RWPE2 (cell line): Measurements from ENCODE around the gene ACAT2.
"Not testable (repeated sequence)": the region's sequence is repeated elsewhere in the genome, so short reads cannot be mapped to it uniquely, and the experiment has no call there.

Source experiments
- ATAC-seq: fragments of 200-7000 bp; cut with Tn5 transposase; 3 replicates; pipeline ENCODE4 v1.9.1; 2021; ENCODE audit warnings: low read depth
- DNase-seq: peaks from one replicate; pipeline ENCODE4 v3.0.0-alpha.2; 2020; ENCODE audit warnings: low spot score
- H3K27ac ChIP-seq: fragments of 450-650 bp; 2 replicates; pipeline ENCODE4 v1.5.1; 2017; ENCODE audit warnings: mild to moderate bottlenecking; ENCODE audit not compliant: poor library complexity, severe bottlenecking
- H3K27me3 ChIP-seq: fragments of 250-450 bp; sonication (Bioruptor Pico); 2 replicates; pipeline ENCODE4 v1.5.1; 2021; ENCODE audit warnings: mild to moderate bottlenecking, moderate library complexity; ENCODE audit not compliant: insufficient read depth, poor library complexity, severe bottlenecking
- H3K36me3 ChIP-seq: fragments of 250-450 bp; sonication (Bioruptor Pico); 2 replicates; pipeline ENCODE4 v1.5.1; 2020; ENCODE audit warnings: low read depth, mild to moderate bottlenecking, moderate library complexity
- H3K4me1 ChIP-seq: fragments of 250-450 bp; sonication (Bioruptor Pico); 2 replicates; pipeline ENCODE4 v1.5.1; 2021; ENCODE audit warnings: mild to moderate bottlenecking, moderate library complexity; ENCODE audit not compliant: insufficient read depth, poor library complexity, severe bottlenecking
- H3K4me3 ChIP-seq: fragments of 250-450 bp; sonication (Bioruptor Pico); 2 replicates; pipeline ENCODE4 v1.5.1; 2021; ENCODE audit warnings: mild to moderate bottlenecking, moderate library complexity; ENCODE audit not compliant: severe bottlenecking
- H3K9me3 ChIP-seq: fragments of 250-450 bp; sonication (Bioruptor Pico); 2 replicates; pipeline ENCODE4 v1.5.1; 2021; ENCODE audit warnings: mild to moderate bottlenecking, moderate library complexity; ENCODE audit not compliant: severe bottlenecking
- CTCF ChIP-seq: fragments of 450-650 bp; IDR thresholded peaks from one replicate; pipeline ENCODE4 v1.5.1; 2017; ENCODE audit warnings: mild to moderate bottlenecking, moderate library complexity; ENCODE audit not compliant: poor library complexity, severe bottlenecking

ACAT2 gene

GRCh38 chr6:159730332-159730676 is 31.5 kb upstream of the ACAT2 start:
- no peak for TF ChIP-seq CTCF
- peaks cover 55% of the 10 kb centered on the region for H3K36me3 ChIP-seq
- DNase-seq = no peak
- H3K9me3 ChIP-seq = no peaks in the 10 kb centered on the region
- ATAC-seq = no peak
- no peaks in the 10 kb centered on the region for H3K27me3 ChIP-seq
- H3K4me3 ChIP-seq = no peak overlapping the region
- no peak overlapping the region for H3K27ac ChIP-seq
- peaks cover 19% of the 10 kb centered on the region for H3K4me1 ChIP-seq

- not testable (repeated sequence) for H3K27ac ChIP-seq, DNase-seq, H3K27me3 ChIP-seq, ATAC-seq, H3K9me3 ChIP-seq, H3K4me3 ChIP-seq
- Histone ChIP-seq H3K36me3 (peaks cover 71% of the 10 kb centered on the region), H3K4me1 (peaks cover 14% of the 10 kb centered on the region)
Measured at GRCh38 chr6:159732550-159732949, 29.3 kb upstream of the ACAT2 start.

GRCh38 chr6:159733395-159733794 is 28.4 kb upstream of the ACAT2 start:
- H3K36me3 ChIP-seq = peaks cover 74% of the 10 kb centered on the region
- not testable (repeated sequence) for H3K9me3 ChIP-seq, DNase-seq, ATAC-seq, H3K4me3 ChIP-seq, H3K27me3 ChIP-seq, H3K27ac ChIP-seq
- H3K4me1 ChIP-seq = peaks cover 14% of the 10 kb centered on the region

GRCh38 chr6:159736908-159737307 is 24.9 kb upstream of the ACAT2 start:
- no peak for DNase-seq
- H3K27ac ChIP-seq = no peak overlapping the region
- H3K36me3 ChIP-seq = peaks cover 79% of the 10 kb centered on the region
- no peaks in the 10 kb centered on the region for H3K9me3 ChIP-seq
- H3K4me3 ChIP-seq = no peak overlapping the region
- no peak for TF ChIP-seq CTCF
- peaks cover 4% of the 10 kb centered on the region for H3K4me1 ChIP-seq
- H3K27me3 ChIP-seq = no peaks in the 10 kb centered on the region
- no peak for ATAC-seq

- H3K36me3 ChIP-seq = peaks cover 97% of the 10 kb centered on the region
- H3K4me1 ChIP-seq = peaks cover 4% of the 10 kb centered on the region
- H3K4me3 ChIP-seq = no peak overlapping the region
- H3K27ac ChIP-seq = no peak overlapping the region
- DNase-seq = no peak
- no peak for TF ChIP-seq CTCF
- H3K27me3 ChIP-seq = no peaks in the 10 kb centered on the region
- H3K9me3 ChIP-seq = no peaks in the 10 kb centered on the region
- no peak for ATAC-seq
Measured at GRCh38 chr6:159739341-159739740, 22.5 kb upstream of the ACAT2 start.

- DNase-seq (no peak), ATAC-seq (no peak)
- TF ChIP-seq CTCF = no peak
- Histone ChIP-seq H3K27ac (no peak overlapping the region), H3K4me1 (no peaks in the 10 kb centered on the region), H3K9me3 (no peaks in the 10 kb centered on the region), H3K4me3 (no peak overlapping the region), H3K36me3 (peaks cover 100% of the 10 kb centered on the region), H3K27me3 (no peaks in the 10 kb centered on the region)
Measured at GRCh38 chr6:159742165-159742564, 19.7 kb upstream of the ACAT2 start.
